Bronchial smooth muscle cell (primary cell): ENCODE data around the gene FIP1L1. TPM values are rescaled to one million over a fixed set of nuclear protein-coding genes. Genes with fewer than 3 reads are reported as not detected.

ENCODE experiments used
- total RNA-seq: library from RNA; depleted of rRNA; stranded (reverse); fragments of >200 nt; gene quantifications from 2 replicates; pipeline ENCODE4 v1.2.1, GENCODE V29; 2014

FIP1L1 gene
- 84.0 and 89.7 TPM in 2 replicates for total RNA-seq

GRCh38 chr4:53377319-53378170, at the start of gene FIP1L1:
FIP1L1 (plus strand) TSS chr4:53377641; CDS start chr4:53377839, 198 bp downstream.

GRCh38 chr4:53365486-53366300, 11.7 kb upstream of the FIP1L1 start, which contains the start of gene SCFD2:
SCFD2 (minus strand) TSS chr4:53366061.

Other genes with a start within 250 kb of the FIP1L1 start
- gene SCFD2, start 11.6 kb upstream of the FIP1L1 start, total RNA-seq = 19.7 and 29.5 TPM in 2 replicates
- gene LNX1, start 213.8 kb downstream of the FIP1L1 start, total RNA-seq = 0.77 and 1.7 TPM in 2 replicates